ENCODE measurements around the gene RHOBTB1. TPM values are rescaled to one million over a fixed set of nuclear protein-coding genes. Genes with fewer than 3 reads are reported as not detected.

RHOBTB1 gene
- total RNA-seq, 1 donor from 2014 or later: 0.24 TPM

DNA sequence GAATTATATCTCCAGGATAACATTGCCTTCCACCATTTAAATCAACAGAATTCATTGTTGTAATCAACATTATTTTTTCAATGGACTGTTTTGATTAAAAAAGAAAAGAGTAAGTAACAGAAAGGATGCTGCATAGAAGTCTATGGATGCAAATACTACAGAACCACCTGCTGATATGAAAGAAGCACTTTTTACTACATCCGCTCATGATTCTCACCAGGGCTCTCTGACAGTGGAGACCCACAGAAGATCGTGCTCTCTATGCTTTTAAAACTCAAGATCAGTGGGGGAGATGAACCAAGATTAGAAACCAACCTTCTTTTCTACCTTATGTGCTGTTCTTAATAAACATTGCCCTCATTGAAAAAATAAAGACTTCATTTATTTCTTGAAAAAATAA, 24.4 kb downstream of the RHOBTB1 start:
- ChIA-PET POLR2A (no interaction called here), CTCF (no interaction called here)
- peaks cover 5% of the 10 kb centered on the region for H3K27me3 Mint-ChIP-seq
- H3K9me3 Mint-ChIP-seq: peaks cover 5% of the 10 kb centered on the region
- TF ChIP-seq, protein P1, sequence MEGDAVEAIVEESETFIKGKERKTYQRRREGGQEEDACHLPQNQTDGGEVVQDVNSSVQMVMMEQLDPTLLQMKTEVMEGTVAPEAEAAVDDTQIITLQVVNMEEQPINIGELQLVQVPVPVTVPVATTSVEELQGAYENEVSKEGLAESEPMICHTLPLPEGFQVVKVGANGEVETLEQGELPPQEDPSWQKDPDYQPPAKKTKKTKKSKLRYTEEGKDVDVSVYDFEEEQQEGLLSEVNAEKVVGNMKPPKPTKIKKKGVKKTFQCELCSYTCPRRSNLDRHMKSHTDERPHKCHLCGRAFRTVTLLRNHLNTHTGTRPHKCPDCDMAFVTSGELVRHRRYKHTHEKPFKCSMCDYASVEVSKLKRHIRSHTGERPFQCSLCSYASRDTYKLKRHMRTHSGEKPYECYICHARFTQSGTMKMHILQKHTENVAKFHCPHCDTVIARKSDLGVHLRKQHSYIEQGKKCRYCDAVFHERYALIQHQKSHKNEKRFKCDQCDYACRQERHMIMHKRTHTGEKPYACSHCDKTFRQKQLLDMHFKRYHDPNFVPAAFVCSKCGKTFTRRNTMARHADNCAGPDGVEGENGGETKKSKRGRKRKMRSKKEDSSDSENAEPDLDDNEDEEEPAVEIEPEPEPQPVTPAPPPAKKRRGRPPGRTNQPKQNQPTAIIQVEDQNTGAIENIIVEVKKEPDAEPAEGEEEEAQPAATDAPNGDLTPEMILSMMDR (IDR thresholded peaks at IDR 0.05): no peak
- DNase-seq (no peak), ATAC-seq (ENCODE audit: low read depth) (no peak)
- no peak overlapping the region for H3K4me3 Mint-ChIP-seq
- H3K4me1 Mint-ChIP-seq: no peaks in the 10 kb centered on the region
- H3K36me3 Mint-ChIP-seq (ENCODE audit: low read depth): no peaks in the 10 kb centered on the region
- intact Hi-C loops (cut with micrococcal nuclease): no loop called here
- no peak overlapping the region for H3K27ac Mint-ChIP-seq

DNA sequence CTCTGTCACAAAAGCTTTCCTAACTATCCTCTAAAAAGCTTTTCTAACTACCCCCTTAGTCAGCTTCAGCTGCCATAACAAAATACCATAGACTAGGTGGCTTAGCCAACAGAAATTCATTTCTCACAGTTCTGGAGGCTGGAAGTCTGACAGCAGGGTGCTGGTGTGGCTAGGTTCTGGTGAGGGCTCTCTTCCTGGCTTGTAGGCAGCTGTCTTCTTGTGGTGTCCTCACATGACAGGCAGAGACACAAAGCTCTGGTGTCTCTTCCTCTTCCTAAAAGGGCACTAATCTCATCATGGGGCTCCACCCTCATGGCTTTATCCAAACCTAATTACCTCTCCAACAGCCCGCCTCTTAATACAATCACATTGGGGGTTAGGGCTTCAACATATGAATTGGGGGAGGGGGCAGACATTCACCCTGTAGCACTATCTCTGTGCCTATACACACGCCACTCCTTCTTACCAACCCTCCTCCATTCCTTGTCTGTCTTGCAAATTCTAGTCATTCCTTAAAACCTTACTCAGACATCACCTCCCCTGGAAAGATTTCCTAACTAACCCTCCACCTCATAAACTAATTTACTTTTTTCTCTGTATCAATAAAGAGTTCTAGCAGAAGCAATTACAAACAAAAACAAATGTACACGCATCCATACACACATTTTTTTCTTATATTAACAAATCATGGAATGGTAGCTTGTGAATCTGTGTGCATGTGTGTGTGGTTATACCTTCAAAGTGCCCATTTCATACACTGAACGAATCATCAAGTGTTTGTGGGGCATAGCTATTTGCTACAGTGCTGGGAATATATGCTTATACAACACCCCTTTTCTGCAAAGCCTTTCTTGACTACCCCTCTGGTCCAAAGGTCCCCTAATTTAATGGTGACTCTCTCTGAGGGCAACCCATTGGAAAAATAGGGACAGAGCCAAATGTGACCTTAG, 26.4 kb downstream of the RHOBTB1 start:
- TF ChIP-seq, protein P1 (IDR thresholded peaks at IDR 0.05): no peak
- Mint-ChIP-seq H3K4me1 (no peaks in the 10 kb centered on the region), H3K27ac (no peak overlapping the region), H3K9me3 (peaks cover 5% of the 10 kb centered on the region), H3K4me3 (no peak overlapping the region), H3K27me3 (peaks cover 5% of the 10 kb centered on the region), H3K36me3 (ENCODE audit: low read depth) (no peaks in the 10 kb centered on the region)
- intact Hi-C loops (cut with micrococcal nuclease): no loop called here
- ATAC-seq (ENCODE audit: low read depth) (no peak), DNase-seq (no peak)
- ChIA-PET POLR2A (no interaction called here), CTCF (no interaction called here)

DNA sequence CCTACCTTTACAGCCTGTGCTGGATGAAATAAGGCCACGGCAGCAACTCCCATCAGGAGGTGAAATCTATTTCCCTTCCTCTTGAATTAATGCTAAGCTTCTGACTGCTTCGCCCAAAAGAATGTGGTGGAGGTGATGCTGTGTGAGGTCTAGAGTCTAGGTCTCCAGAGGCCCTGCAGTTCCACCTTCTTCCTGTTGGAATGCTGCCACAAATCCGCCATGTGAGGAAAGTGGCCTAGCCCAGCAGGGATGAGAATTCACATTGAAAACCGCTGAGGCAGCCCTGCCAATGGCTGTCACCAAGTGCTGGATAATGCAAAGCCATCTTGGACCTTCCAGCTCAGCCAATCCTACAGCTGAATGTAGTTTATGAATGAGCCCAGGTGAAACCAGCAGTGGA, 28.0 kb downstream of the RHOBTB1 start:
- CTCF ChIA-PET: no interaction called here
- TF ChIP-seq, protein P1 (IDR thresholded peaks at IDR 0.05): no peak
- H3K9me3 Mint-ChIP-seq: peaks cover 5% of the 10 kb centered on the region
- intact Hi-C loops (cut with micrococcal nuclease): no loop called here
- H3K4me3 Mint-ChIP-seq: no peak overlapping the region
- peaks cover 6% of the 10 kb centered on the region for H3K4me1 Mint-ChIP-seq
- POLR2A ChIA-PET: no interaction called here
- peaks cover 5% of the 10 kb centered on the region for H3K27me3 Mint-ChIP-seq
- no peaks in the 10 kb centered on the region for H3K36me3 Mint-ChIP-seq (ENCODE audit: low read depth)
- DNase-seq: no peak
- no peak overlapping the region for H3K27ac Mint-ChIP-seq
- ATAC-seq (ENCODE audit: low read depth): no peak

DNA sequence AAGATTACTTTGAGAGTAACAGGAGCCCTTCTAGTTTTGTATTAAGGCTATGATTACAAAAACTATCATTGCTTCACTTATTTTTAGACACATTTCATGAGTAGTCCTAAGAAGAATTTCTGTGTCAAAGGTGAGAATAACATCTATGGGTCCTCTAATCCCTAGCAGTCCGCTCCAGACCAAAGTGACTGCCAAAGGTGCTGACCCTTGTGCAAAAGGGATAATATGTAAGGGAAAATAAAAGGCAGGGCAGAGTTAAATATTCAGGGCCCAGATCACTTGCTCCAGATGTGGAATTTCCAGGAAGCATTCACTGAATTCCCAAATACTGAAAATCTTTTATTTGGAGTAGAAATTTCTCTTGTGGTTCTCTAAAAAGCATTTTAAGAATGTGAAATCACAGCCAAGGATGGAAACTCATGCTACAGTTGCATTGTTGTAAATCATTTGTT, 29.3 kb downstream of the RHOBTB1 start:
- CTCF ChIA-PET: no interaction called here
- no peaks in the 10 kb centered on the region for H3K36me3 Mint-ChIP-seq (ENCODE audit: low read depth)
- POLR2A ChIA-PET: no interaction called here

DNA sequence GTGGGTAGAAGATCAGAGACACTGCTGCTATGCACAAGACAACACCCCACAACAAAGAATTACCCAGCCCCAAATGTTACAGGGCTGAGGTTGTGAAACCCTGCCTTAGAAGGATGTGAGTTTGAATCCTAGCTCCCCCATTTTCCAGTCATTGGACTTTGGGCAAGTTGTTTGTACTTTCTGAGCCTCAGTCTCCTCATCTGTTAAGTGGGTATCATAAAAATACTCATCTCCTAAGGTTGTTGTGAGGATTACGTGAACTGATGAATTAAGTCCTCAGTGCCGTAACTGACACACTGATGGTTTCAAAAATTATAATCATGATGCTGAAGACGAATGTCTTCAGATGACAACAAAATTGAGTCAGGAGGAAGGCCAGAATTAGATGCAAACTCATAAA, 30.3 kb downstream of the RHOBTB1 start:
- peaks cover 5% of the 10 kb centered on the region for H3K27me3 Mint-ChIP-seq
- H3K4me1 Mint-ChIP-seq: peaks cover 14% of the 10 kb centered on the region
- CTCF ChIA-PET: no interaction called here
- no peak overlapping the region for H3K4me3 Mint-ChIP-seq
- TF ChIP-seq, protein P1 (IDR thresholded peaks at IDR 0.05): no peak
- no peaks in the 10 kb centered on the region for H3K36me3 Mint-ChIP-seq (ENCODE audit: low read depth)
- POLR2A ChIA-PET: no interaction called here
- H3K27ac Mint-ChIP-seq: no peak overlapping the region
- H3K9me3 Mint-ChIP-seq: peaks cover 5% of the 10 kb centered on the region
- ATAC-seq (ENCODE audit: low read depth) (no peak), DNase-seq (no peak)
- intact Hi-C loops (cut with micrococcal nuclease): no loop called here

More for the DNA sequence above, 29.3 kb downstream of the RHOBTB1 start:
- intact Hi-C loops (cut with micrococcal nuclease): no loop called here
- Mint-ChIP-seq H3K27ac (no peak overlapping the region), H3K27me3 (peaks cover 5% of the 10 kb centered on the region), H3K4me3 (no peak overlapping the region), H3K9me3 (peaks cover 5% of the 10 kb centered on the region), H3K4me1 (peaks cover 14% of the 10 kb centered on the region)
- DNase-seq (no peak), ATAC-seq (ENCODE audit: low read depth) (no peak)
- TF ChIP-seq, protein P1 (IDR thresholded peaks at IDR 0.05): no peak

All from activated B cell treated with CpG ODN at 0.5 μM for 24 hours (primary cell).